Ovary (tissue), 3 donors: ENCODE results near the gene ANGPTL4.

ENCODE experiments used
- POLR2A ChIP-seq: fragments of 450-650 bp; IDR thresholded peaks from one replicate; pipeline ENCODE4 v1.6.1; 2017; ENCODE audit warnings: antibody characterized with exemption, mild to moderate bottlenecking, moderate library complexity
- TF ChIP-seq, protein P1 (sequence below), 3 donors: fragments of 450-650 bp in 2 of 3; fragments of 200-600 bp in 1 of 3; IDR thresholded peaks; one replicate each; pipeline versions ENCODE4 v1.5.1 to v1.8.0; 2016 to 2022; ENCODE audit warnings: antibody characterized with exemption in 3 of 3, mild to moderate bottlenecking in 1 of 3
- donor health status: DM: no; HTN: no; CAD: no.

DNA sequence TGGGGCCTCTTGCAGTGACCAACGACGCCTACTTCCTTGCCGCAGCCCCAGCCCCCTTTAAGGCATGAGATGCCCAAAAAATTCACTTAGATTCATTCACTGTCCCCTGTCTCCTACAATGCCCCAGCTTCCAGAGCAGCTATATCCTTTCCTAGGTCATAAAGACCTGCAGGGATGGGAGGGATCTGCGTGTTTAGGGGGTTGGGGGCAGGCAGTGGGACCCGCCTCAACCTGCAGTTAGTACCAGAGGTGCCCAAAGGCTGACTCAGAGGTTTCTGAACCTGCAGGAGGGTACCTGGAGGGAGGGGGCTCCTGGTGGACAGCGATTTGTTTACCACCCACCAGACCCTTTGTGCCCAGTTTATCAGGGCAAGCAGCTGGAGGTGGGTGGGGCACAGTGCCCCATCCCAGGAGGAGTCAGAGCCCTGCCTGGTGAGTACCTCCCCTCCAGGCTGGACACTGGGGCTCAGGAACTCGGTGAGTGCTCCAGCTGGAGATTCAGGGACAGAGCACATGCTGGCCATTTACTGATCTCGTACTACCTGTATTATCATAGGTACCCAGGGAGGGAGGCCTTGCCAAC, 32.6 kb upstream of the ANGPTL4 start:
- no peak for TF ChIP-seq POLR2A
- TF ChIP-seq, protein P1, sequence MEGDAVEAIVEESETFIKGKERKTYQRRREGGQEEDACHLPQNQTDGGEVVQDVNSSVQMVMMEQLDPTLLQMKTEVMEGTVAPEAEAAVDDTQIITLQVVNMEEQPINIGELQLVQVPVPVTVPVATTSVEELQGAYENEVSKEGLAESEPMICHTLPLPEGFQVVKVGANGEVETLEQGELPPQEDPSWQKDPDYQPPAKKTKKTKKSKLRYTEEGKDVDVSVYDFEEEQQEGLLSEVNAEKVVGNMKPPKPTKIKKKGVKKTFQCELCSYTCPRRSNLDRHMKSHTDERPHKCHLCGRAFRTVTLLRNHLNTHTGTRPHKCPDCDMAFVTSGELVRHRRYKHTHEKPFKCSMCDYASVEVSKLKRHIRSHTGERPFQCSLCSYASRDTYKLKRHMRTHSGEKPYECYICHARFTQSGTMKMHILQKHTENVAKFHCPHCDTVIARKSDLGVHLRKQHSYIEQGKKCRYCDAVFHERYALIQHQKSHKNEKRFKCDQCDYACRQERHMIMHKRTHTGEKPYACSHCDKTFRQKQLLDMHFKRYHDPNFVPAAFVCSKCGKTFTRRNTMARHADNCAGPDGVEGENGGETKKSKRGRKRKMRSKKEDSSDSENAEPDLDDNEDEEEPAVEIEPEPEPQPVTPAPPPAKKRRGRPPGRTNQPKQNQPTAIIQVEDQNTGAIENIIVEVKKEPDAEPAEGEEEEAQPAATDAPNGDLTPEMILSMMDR (IDR thresholded peaks at IDR 0.05): no peak
